Measurements from ENCODE around the gene ZNF718. TPM values are rescaled to one million over a fixed set of nuclear protein-coding genes. Genes with fewer than 3 reads are reported as not detected.
"Not testable (repeated sequence)": the region's sequence is repeated elsewhere in the genome, so short reads cannot be mapped to it uniquely, and the experiment has no call there.

Gene ZNF718
- total RNA-seq, 4 donors from 2014 or later, result 4.1 to 7.2 (median 4.8) TPM

DNA sequence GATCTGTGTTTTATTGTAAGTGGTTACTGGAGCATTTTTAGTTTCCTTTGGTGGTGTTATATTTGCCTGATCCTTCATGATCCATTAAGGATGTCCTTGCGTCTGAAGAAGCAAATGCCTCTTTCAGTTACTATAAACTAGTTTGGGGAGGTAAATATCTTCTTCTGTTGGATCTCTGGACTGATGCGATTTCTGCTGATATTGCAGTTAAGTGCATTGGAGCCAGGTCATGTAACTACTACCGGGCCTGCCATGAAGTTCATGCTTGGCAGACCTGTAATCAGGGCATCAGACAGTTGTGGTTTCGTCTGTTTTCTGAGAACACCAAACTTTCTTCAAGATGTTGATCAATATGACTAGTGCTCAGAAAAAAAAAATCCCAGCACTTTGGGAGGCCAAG is 22.9 kb downstream of the ZNF718 start:
- 89 to 100% methylated on average over 3 of the region's 4 CpGs for WGBS, 2 donors
- peaks cover 0 to 77% (median 0%) of the 10 kb centered on the region in 3 donors for H3K36me3 ChIP-seq
- H3K27ac ChIP-seq, result no peak overlapping the region
- intact Hi-C loops (cut with DNase I), result no loop called here
- H3K9me3 ChIP-seq, result peaks cover 5 to 96% (median 83%) of the 10 kb centered on the region in 3 donors
- no peaks in the 10 kb centered on the region for H3K27me3 ChIP-seq
- no peak for DNase-seq
- H3K4me3 ChIP-seq, result no peak overlapping the region
- no peaks in the 10 kb centered on the region for H3K4me1 ChIP-seq
- TF ChIP-seq POLR2A (IDR thresholded peaks at IDR 0.05) (no peak), CTCF (IDR thresholded peaks at IDR 0.05) (no peak)

GRCh38 chr4:161496-162284 is 37.4 kb downstream of the ZNF718 start:
- Histone ChIP-seq H3K9me3 (peaks cover 14 to 99% (median 95%) of the 10 kb centered on the region in 3 donors), H3K27me3 (no peaks in the 10 kb centered on the region), H3K36me3 (peaks cover 0 to 42% (median 0%) of the 10 kb centered on the region in 3 donors), H3K4me1 (no peaks in the 10 kb centered on the region), H3K4me3 (no peak overlapping the region), H3K27ac (no peak overlapping the region)
- WGBS, 2 donors, result 95 to 98% methylated on average over 4 of the region's 4 CpGs
- DNase-seq, result no peak
- intact Hi-C loops (cut with DNase I), result no loop called here
- no peak for TF ChIP-seq POLR2A (IDR thresholded peaks at IDR 0.05)
- no peak for TF ChIP-seq CTCF (IDR thresholded peaks at IDR 0.05)

DNA sequence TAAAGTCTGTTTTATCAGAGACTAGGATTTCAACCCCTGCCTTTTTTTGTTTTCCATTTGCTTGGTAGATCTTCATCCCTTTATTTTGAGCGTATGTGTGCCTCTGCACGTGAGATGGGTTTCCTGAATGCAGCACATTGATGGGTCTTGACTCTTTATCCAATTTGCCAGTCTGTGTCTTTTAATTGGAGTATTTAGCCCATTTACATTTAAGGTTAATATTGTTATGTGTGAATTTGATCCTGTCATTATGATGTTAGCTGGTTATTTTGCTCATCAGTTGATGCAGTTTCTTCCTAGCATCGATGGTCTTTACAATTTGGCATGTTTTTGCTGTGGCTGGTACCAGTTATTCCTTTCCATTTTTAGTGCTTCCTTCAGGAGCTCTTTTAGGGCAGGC is 45.3 kb downstream of the ZNF718 start:
- intact Hi-C loops (cut with DNase I); H3K27ac ChIP-seq: not testable (repeated sequence)

GRCh38 chr4:171318-171717 is 47.0 kb downstream of the ZNF718 start:
- H3K27me3 ChIP-seq; H3K27ac ChIP-seq; H3K4me3 ChIP-seq; DNase-seq; H3K4me1 ChIP-seq; intact Hi-C loops (cut with DNase I): not testable (repeated sequence)
- H3K9me3 ChIP-seq, result peaks cover 4 to 94% (median 81%) of the 10 kb centered on the region in 3 donors
- 95 to 96% methylated on average over 5 to 6 of the region's 10 CpGs for WGBS, 2 donors
- peaks cover 0 to 15% (median 0%) of the 10 kb centered on the region in 3 donors for H3K36me3 ChIP-seq

More for the DNA sequence above, 45.3 kb downstream of the ZNF718 start:
- DNase-seq, H3K4me1 ChIP-seq, H3K27me3 ChIP-seq, H3K4me3 ChIP-seq: not testable (repeated sequence)
- Histone ChIP-seq H3K9me3 (peaks cover 4 to 94% (median 84%) of the 10 kb centered on the region in 3 donors), H3K36me3 (peaks cover 0 to 15% (median 0%) of the 10 kb centered on the region in 3 donors)
- 97 to 98% methylated on average over 3 of the region's 3 CpGs for WGBS, 2 donors

- Histone ChIP-seq H3K4me3 (no peak overlapping the region), H3K36me3 (peaks cover 0 to 15% (median 0%) of the 10 kb centered on the region in 3 donors), H3K27ac (no peak overlapping the region), H3K27me3 (no peaks in the 10 kb centered on the region), H3K9me3 (peaks cover 4 to 98% (median 83%) of the 10 kb centered on the region in 3 donors), H3K4me1 (no peaks in the 10 kb centered on the region)
- intact Hi-C loops (cut with DNase I), result no loop called here
- WGBS, 2 donors, result 74 to 79% methylated on average over 7 of the region's 7 CpGs
- DNase-seq, result no peak
- TF ChIP-seq POLR2A (IDR thresholded peaks at IDR 0.05) (no peak), CTCF (IDR thresholded peaks at IDR 0.05) (no peak)
Observed at GRCh38 chr4:173666-174314, 49.5 kb downstream of the ZNF718 start.

GRCh38 chr4:175986-176385 is 51.7 kb downstream of the ZNF718 start:
- H3K4me1 ChIP-seq, result no peaks in the 10 kb centered on the region
- DNase-seq, result no peak
- no peak overlapping the region for H3K4me3 ChIP-seq
- H3K9me3 ChIP-seq, result peaks cover 4 to 100% (median 70%) of the 10 kb centered on the region in 3 donors
- H3K27me3 ChIP-seq, result no peaks in the 10 kb centered on the region
- intact Hi-C loops (cut with DNase I), result no loop called here
- peaks cover 0 to 9% (median 0%) of the 10 kb centered on the region in 3 donors for H3K36me3 ChIP-seq
- H3K27ac ChIP-seq, result no peak overlapping the region
- TF ChIP-seq POLR2A (IDR thresholded peaks at IDR 0.05), result no peak
- TF ChIP-seq CTCF (IDR thresholded peaks at IDR 0.05), result no peak
